Measurements from ENCODE around the gene SGPP2. TPM values are rescaled to one million over a fixed set of nuclear protein-coding genes. Genes with fewer than 3 reads are reported as not detected.

SGPP2 gene
- total RNA-seq, 2 donors from 2014 or later: 4.0 to 4.9 TPM

DNA sequence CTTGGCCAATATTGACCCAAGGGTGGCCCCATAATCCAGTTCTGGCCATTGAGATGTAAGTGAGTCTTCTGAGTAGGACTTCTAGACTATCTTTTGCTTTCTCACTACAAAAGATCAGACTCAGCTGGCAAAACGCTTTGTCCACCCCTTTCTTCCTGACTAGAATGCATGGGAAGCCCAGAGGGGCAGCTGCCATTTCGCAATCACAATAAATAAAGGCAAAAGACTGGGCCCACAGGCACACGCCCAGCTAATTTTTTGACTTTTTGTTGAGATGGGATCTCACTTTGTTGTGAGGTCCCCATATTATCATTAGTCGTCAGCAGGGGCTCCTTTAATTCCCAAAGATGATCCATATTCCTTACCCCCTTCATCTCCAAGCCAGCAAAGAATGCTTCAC is 41.1 kb upstream of the SGPP2 start:
- no peak for TF ChIP-seq POLR2A (IDR thresholded peaks at IDR 0.05)
- TF ChIP-seq, protein P1, sequence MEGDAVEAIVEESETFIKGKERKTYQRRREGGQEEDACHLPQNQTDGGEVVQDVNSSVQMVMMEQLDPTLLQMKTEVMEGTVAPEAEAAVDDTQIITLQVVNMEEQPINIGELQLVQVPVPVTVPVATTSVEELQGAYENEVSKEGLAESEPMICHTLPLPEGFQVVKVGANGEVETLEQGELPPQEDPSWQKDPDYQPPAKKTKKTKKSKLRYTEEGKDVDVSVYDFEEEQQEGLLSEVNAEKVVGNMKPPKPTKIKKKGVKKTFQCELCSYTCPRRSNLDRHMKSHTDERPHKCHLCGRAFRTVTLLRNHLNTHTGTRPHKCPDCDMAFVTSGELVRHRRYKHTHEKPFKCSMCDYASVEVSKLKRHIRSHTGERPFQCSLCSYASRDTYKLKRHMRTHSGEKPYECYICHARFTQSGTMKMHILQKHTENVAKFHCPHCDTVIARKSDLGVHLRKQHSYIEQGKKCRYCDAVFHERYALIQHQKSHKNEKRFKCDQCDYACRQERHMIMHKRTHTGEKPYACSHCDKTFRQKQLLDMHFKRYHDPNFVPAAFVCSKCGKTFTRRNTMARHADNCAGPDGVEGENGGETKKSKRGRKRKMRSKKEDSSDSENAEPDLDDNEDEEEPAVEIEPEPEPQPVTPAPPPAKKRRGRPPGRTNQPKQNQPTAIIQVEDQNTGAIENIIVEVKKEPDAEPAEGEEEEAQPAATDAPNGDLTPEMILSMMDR (IDR thresholded peaks at IDR 0.05): no peak

GRCh38 chr2:222391743-222392285 is 32.5 kb upstream of the SGPP2 start:
- Histone ChIP-seq H3K27me3 (no peaks in the 10 kb centered on the region), H3K27ac (no peak overlapping the region), H3K9me3 (no peaks in the 10 kb centered on the region), H3K4me3 (no peak overlapping the region), H3K36me3 (replicated peaks in 1 of 2; ENCODE audit: insufficient read depth in 1 of 2, low read depth in 2 of 2) (no peaks in the 10 kb centered on the region), H3K4me1 (no peaks in the 10 kb centered on the region)
- no peak for ATAC-seq
- DNase-seq: no peak
- no peak for TF ChIP-seq POLR2A (IDR thresholded peaks at IDR 0.05)
- TF ChIP-seq, protein P1 (IDR thresholded peaks at IDR 0.05): no peak
- intact Hi-C loops (cut with DNase I): no loop called here
- whole genome bisulfite sequencing, 2 donors: 49 to 56% methylated on average over 6 of the region's 6 CpGs

More for the DNA sequence above, 41.1 kb upstream of the SGPP2 start:
- no peak overlapping the region for H3K4me3 ChIP-seq
- no peaks in the 10 kb centered on the region for H3K36me3 ChIP-seq (replicated peaks in 1 of 2; ENCODE audit: insufficient read depth in 1 of 2, low read depth in 2 of 2)
- H3K9me3 ChIP-seq: no peaks in the 10 kb centered on the region
- intact Hi-C loops (cut with DNase I): no loop called here
- WGBS, 2 donors: 52 to 60% methylated on average over 4 of the region's 4 CpGs
- no peaks in the 10 kb centered on the region for H3K27me3 ChIP-seq
- ATAC-seq (no peak), DNase-seq (no peak)
- H3K27ac ChIP-seq: no peak overlapping the region
- no peaks in the 10 kb centered on the region for H3K4me1 ChIP-seq

- Histone ChIP-seq H3K36me3 (replicated peaks in 1 of 2; ENCODE audit: insufficient read depth in 1 of 2, low read depth in 2 of 2) (no peaks in the 10 kb centered on the region), H3K9me3 (no peaks in the 10 kb centered on the region), H3K4me3 (no peak overlapping the region), H3K27me3 (no peaks in the 10 kb centered on the region), H3K4me1 (no peaks in the 10 kb centered on the region), H3K27ac (no peak overlapping the region)
- DNase-seq: no peak
- WGBS, 2 donors: 48 to 56% methylated on average over 4 of the region's 4 CpGs
- TF ChIP-seq POLR2A (IDR thresholded peaks at IDR 0.05): no peak
- TF ChIP-seq, protein P1 (IDR thresholded peaks at IDR 0.05): no peak
- no peak for ATAC-seq
- intact Hi-C loops (cut with DNase I): no loop called here
These were observed 30.5 kb upstream of the SGPP2 start for GRCh38 chr2:222393733-222394267.

- TF ChIP-seq, protein P1 (IDR thresholded peaks at IDR 0.05): no peak
- no peak for TF ChIP-seq POLR2A (IDR thresholded peaks at IDR 0.05)
- ATAC-seq (no peak), DNase-seq (peak in 1 of 4 donors; percentile 6)
- intact Hi-C loops (cut with DNase I): no loop called here
- no peak overlapping the region for H3K27ac ChIP-seq
- no peak overlapping the region for H3K4me3 ChIP-seq
- 42 to 45% methylated on average over 1 of the region's 1 CpG for WGBS, 2 donors
- no peaks in the 10 kb centered on the region for H3K9me3 ChIP-seq
- H3K36me3 ChIP-seq (replicated peaks in 1 of 2; ENCODE audit: insufficient read depth in 1 of 2, low read depth in 2 of 2): no peaks in the 10 kb centered on the region
- no peaks in the 10 kb centered on the region for H3K27me3 ChIP-seq
- H3K4me1 ChIP-seq: no peaks in the 10 kb centered on the region
These were observed 25.9 kb upstream of the SGPP2 start for GRCh38 chr2:222398446-222398885.
